ENCODE results near the gene GADD45B. TPM values are rescaled to one million over a fixed set of nuclear protein-coding genes. Genes with fewer than 3 reads are reported as not detected.

The GADD45B gene
- total RNA-seq, 1 experiment from 2014 or later: 16.2 TPM

DNA sequence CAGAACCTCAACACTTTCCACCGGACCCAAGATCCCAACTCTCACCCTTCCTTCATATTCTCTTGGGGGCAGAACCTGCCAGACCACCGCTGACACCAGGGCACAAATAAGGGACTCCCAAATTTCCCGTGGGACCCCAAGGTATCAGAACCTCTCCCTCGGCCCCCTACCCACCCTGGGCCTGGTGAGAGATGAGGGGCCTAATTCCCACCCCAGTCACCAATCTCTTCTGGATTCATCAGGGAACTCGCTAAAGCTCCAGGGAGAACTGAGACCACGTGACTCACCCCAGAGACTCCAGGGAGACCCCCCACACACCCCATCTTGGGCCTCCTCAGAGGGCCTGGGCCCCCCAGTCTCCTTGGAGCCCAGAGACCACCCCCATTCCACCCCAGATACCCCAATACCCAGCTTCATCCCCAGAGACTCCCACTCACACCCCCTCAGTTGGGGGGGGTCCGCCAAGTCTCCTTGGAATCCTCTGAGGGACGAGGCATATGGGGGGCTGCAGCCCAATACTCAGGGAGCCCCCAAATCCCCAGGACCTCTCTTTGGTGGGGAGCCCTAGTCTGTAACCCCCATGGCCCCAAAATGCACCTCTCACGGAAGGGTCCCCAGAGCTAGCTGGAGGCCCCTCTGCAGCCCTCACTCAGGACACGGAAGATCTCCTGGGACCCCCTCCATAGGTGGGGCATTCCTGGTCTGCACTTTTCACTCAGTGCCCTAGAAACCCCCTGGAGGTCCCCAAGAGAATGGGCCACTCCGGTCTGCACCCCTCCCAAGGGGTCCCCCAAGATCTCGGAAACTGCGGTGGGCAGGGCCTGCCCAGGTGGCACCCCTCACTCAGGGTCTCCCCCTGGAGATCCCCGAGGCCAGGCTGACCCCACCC lies 20.7 kb upstream of the GADD45B start:
- no peak overlapping the region for H2BK12ac ChIP-seq (ENCODE audit: insufficient read length, low read depth, low read length)
- Mint-ChIP-seq H3K36me3 (ENCODE audit: insufficient read depth in 1 of 3, low read depth in 3 of 3) (peaks cover 0 to 4% (median 2%) of the 10 kb centered on the region in 3 experiments; a peak in 5 of 7 replicates), H3K27ac (peak overlapping the region; percentile 48 to 90 (median 85); a peak in 5 of 7 replicates), H3K4me3 (peak overlapping the region; percentile 79 to 90), H3K27me3 (ENCODE audit: low read depth) (no peaks in the 10 kb centered on the region), H3K4me1 (peaks cover 8 to 22% of the 10 kb centered on the region in 2 experiments), H3K9me3 (no peaks in the 10 kb centered on the region)
- no peaks in the 10 kb centered on the region for H3K9me3 ChIP-seq (ENCODE audit: control insufficient read depth, low read depth, low read length)
- H3T11ph ChIP-seq (ENCODE audit: low read length): no peak overlapping the region
- no peak for DNase-seq
- TF ChIP-seq, protein P1, sequence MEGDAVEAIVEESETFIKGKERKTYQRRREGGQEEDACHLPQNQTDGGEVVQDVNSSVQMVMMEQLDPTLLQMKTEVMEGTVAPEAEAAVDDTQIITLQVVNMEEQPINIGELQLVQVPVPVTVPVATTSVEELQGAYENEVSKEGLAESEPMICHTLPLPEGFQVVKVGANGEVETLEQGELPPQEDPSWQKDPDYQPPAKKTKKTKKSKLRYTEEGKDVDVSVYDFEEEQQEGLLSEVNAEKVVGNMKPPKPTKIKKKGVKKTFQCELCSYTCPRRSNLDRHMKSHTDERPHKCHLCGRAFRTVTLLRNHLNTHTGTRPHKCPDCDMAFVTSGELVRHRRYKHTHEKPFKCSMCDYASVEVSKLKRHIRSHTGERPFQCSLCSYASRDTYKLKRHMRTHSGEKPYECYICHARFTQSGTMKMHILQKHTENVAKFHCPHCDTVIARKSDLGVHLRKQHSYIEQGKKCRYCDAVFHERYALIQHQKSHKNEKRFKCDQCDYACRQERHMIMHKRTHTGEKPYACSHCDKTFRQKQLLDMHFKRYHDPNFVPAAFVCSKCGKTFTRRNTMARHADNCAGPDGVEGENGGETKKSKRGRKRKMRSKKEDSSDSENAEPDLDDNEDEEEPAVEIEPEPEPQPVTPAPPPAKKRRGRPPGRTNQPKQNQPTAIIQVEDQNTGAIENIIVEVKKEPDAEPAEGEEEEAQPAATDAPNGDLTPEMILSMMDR (conservative IDR thresholded peaks at IDR 0.05): no peak
- no peak overlapping the region for H3K56ac ChIP-seq (ENCODE audit: insufficient read length, low read depth, low read length)
- no peak overlapping the region for H3K18ac ChIP-seq (ENCODE audit: insufficient read length, low read depth, low read length)
- H3K9ac ChIP-seq (ENCODE audit: extremely low read depth, insufficient read length, low read length): peak overlapping the region; percentile 62
- no peaks in the 10 kb centered on the region for H3K27me3 ChIP-seq (ENCODE audit: insufficient read depth, low read length)
- peak overlapping the region; percentile 35 for H3K4me2 ChIP-seq (ENCODE audit: insufficient read depth, insufficient read length, low read length)
- no peak overlapping the region for H3K4ac ChIP-seq (ENCODE audit: low read depth, low read length)
- no peak overlapping the region for H2AK5ac ChIP-seq (ENCODE audit: insufficient read length, low read length)
- H3K79me2 ChIP-seq (ENCODE audit: insufficient read depth, low read length): peaks cover 28% of the 10 kb centered on the region; the same call in 1 of the 2 replicates
- no peak overlapping the region for H2BK120ac ChIP-seq (ENCODE audit: low read depth, low read length, poor library complexity, severe bottlenecking)
- H3K27ac ChIP-seq (ENCODE audit: insufficient read length, low read depth, low read length): no peak overlapping the region
- WGBS (ENCODE audit: extremely low coverage, insufficient read length, low lambda C conversion rate): no CpG with 5 or more reads among the region's 14 CpGs
- H2BK20ac ChIP-seq (ENCODE audit: low read depth, low read length, poor library complexity, severe bottlenecking): no peak overlapping the region
- peaks cover 2% of the 10 kb centered on the region for H3K23me2 ChIP-seq (ENCODE audit: insufficient read length, low read depth, low read length, poor library complexity, severe bottlenecking)
- H4K20me1 ChIP-seq (ENCODE audit: control insufficient read depth, insufficient read depth, insufficient read length): no peaks in the 10 kb centered on the region
- no peak overlapping the region for H2BK5ac ChIP-seq (ENCODE audit: insufficient read length, low read length)
- no peak overlapping the region for H4K5ac ChIP-seq (ENCODE audit: insufficient read length, low read depth, low read length)
- H3K14ac ChIP-seq (ENCODE audit: insufficient read depth, low read length): no peak overlapping the region
- no peak overlapping the region for H4K8ac ChIP-seq (replicated peaks; ENCODE audit: insufficient read length, low read depth, low read length)
- H4K91ac ChIP-seq (ENCODE audit: insufficient read length, low read depth, low read length): no peak overlapping the region
- no peak overlapping the region for H3K23ac ChIP-seq (ENCODE audit: insufficient read length, low read depth, low read length)
- peaks cover 8% of the 10 kb centered on the region for H3K79me1 ChIP-seq (ENCODE audit: insufficient read depth, low read depth, low read length, poor library complexity, severe bottlenecking)
- no peaks in the 10 kb centered on the region; the same call in 1 of the 2 replicates for H3K4me1 ChIP-seq (ENCODE audit: insufficient read depth, low read length)
- no peak overlapping the region for H2AFZ ChIP-seq (ENCODE audit: low read length)
- H2BK15ac ChIP-seq (ENCODE audit: low read depth, low read length): no peak overlapping the region

All from H9 (cell line).